Keratinocyte (primary cell): Measurements from ENCODE around the gene NANOS2.
A peak's percentile ranks its signal among the peaks of the same experiment; 100 is the strongest.

Experiments used
- CTCF ChIP-seq, 3 experiments: IDR thresholded peaks in 1 of 3; conservative IDR thresholded peaks in 1 of 3; optimal IDR thresholded peaks in 1 of 3; 2 replicates in 2 of 3; 3 replicates in 1 of 3; pipeline versions ENCODE3 to v1.5.1; 2011; ENCODE audit warnings: low read length in 3 of 3, mild to moderate bottlenecking in 3 of 3, moderate library complexity in 2 of 3, control low read depth in 1 of 3, inconsistent platforms in 1 of 3; ENCODE audit not compliant: insufficient read depth in 2 of 3; ENCODE audit errors: extremely low read depth in 1 of 3
- EZH2 ChIP-seq: IDR thresholded peaks from one replicate; pipeline ENCODE4 v1.6.1; 2012; ENCODE audit warnings: inconsistent platforms, mild to moderate bottlenecking, low read length, moderate library complexity

GRCh38 chr19:45955905-45956608 is 41.5 kb upstream of the NANOS2 start:
- TF ChIP-seq CTCF (optimal IDR thresholded peaks at IDR 0.05 in 1 of 3, IDR thresholded peaks at IDR 0.05 in 1 of 3, conservative IDR thresholded peaks at IDR 0.05 in 1 of 3; ENCODE audit: extremely low read depth in 1 of 3, insufficient read depth in 2 of 3, low read length in 3 of 3) (peak in 1 of 3 experiments; percentile 5), EZH2 (no peak)
